CMK (cell line): Measurements from ENCODE around the gene CST3.
A peak's percentile ranks its signal among the peaks of the same experiment; 100 is the strongest.
"Not testable (repeated sequence)": the region's sequence is repeated elsewhere in the genome, so short reads cannot be mapped to it uniquely, and the experiment has no call there.

ENCODE experiments used
- DNase-seq: peaks from one replicate; pipeline ENCODE4 v3.0.0-alpha.2; 2010; ENCODE audit warnings: low read depth

The CST3 gene

DNA sequence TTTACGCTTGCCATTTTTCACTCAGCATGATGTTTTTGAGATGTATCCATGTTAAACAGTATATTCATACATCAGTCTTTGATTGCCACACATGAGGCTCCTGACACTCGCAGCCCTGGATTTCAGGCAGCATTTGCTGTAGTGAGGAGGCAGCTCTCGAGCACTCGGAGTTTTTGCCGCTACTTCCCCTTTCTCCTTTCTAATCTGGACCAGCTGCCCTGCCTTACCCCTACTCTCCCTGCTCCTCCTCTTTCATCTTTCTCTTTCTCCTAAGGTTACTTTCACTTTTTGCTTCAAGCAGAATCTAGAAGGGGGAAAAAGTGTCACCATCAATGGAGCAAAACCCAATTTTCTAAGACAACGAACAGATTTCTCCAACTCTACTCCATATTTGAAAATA is 5.9 kb upstream of the CST3 start:
- DNase-seq: no peak

DNA sequence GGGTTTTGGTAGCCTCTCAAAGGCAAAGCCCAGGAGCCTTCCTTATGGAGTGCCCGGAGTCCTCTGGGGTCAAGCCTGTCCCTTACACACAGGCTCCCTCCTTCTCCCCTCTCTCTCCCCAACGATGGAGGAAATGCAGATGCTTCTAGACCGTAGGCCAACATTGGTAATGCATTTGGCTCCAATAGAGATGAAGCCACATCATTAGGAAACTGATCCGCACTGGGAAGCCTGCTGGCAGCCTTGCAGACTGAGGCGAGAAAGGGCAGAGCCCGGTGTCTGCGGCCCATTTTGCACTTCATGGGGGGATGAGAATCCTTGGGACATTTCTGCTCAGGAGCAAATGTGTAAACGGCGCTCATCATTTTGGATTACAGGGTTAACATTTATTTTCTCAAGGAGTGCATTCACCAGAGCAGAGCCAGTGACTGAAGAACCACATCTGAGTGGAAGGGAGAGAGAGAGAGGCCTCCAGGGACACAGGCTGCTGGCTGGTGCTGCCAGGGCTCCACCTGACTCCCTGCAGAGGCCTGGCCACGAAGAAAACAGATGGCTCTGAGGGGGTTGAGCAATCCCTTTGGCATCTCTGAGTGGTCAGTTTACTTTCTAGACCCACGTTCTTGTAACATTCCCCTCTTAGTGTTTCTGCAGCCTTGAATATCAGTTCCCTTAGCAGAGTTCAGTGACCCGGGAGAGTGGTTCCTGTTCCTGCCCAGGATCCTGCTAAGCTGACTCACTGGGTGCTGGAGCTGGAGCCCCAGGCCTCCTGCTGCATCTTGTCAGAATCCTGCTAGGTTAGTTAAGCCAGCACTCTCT is 4.4 kb upstream of the CST3 start:
- no peak for DNase-seq

DNA sequence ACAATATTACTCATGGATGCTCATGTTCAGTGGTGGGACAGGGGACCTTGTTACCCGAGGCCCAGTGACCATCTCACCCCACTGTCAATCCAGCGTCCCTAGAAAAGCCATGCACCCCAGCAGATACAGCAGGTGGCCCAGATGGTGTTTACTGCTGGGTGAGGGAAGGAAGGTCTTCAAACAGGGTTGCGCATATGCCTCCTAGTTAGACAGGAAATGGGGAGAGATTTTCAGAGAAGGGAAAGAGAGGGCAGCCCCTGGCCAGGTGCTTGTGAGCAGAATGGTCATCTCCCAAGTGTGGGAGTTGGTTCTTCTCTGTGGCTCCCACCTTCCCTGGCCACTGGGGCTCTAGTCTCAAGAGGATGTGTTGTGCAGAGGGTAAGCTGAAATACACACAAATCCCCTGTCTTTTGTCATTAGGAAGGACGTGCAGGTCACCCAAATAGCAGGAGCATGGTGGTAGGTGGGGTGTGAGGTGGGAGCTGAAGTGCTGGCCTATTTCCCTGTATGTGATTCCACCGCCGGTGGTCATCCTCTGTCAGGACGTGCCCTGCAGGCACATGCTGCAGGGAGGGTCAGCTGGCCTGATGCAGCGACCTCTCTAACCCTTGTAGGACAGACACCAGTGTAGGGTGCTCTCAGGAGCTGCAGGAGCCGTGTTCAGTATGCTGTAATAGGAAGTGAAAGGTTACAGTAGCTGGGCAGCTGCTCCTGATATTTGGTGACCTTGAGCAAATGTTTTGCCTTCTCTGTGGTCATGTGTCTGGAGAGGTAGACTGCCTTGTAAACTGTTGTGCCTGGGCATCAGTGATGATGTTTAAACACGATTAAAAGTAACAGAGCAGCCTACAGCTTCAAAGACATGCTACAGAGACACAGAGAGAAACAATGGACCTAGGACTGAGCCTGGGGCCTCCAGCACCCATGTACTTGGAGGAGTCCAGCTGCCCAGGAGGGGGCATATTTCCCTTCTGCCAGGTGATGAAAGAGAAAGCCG is 3.2 kb upstream of the CST3 start:
- no peak for DNase-seq

DNA sequence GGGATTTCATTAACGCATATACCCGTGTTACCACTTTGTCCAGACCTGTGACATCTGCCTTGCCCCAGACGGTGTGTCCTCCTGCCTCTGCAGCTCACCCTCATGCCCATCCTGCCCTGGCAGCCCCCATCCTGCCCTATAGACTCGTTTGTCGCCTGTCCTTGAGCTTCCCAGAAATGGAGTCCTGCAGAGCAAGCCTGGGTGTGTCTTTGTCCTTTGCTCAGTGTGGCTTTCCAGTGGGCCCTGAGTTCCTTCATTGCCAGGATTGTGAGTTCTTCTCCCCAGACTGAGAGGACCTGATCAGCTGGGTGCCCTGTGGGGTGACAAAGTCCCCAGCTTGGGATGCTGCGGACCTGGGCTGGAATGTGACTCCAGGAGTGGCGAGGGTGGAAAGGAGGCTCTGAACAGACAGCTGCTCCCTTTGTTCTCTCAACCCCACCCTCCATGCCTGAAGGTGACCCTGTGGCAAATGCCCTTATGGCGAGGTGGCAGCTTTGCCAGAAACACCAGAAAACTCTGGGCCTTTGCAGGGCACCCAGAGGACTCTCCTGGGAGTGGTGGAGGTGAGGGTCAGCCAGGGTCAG is 2.4 kb upstream of the CST3 start:
- DNase-seq: no peak

DNA sequence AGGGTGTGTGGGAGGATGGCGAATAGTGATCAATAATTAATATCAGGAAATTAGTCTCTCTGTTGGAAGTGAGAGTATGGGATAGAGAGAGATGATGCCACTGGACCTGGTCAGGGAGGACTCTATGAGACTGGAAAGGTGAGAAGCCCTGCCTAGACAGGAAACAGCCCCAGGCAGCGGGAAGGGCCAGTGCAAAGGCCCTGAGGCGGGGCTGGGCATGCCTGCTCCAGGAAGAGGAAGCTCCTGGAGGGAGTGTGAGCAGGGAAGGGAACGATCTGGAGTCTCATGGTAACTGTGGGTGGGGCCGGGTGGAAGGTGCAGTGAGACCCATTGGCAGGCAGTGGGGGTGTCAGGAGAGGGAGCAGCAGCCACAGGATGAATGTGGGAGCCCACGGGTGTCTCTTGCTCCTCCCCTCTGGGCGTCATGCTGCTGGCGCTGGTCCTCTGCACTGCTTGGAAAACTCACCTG is 1.8 kb upstream of the CST3 start:
- no peak for DNase-seq

DNA sequence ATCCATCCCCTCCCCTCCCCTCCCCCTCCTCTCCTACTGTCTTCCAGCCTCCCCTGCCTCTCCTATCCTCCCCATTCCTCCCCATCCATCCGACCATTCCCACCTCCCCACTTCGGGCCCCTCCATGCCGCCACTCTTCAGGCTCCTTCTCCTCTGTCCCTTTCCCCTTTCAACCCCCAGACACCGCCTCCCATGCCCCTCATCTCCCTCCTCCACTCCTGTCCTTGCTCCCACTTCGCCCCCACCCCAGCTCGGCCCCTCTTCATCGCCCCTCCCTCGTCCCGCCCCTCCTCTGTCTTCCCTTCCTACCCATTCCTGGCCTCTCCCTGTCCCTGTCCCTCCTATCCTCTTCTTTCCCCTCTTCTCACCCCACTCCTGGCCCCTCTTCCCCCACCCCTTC is 554 bp upstream of the CST3 start:
- no peak for DNase-seq

DNA sequence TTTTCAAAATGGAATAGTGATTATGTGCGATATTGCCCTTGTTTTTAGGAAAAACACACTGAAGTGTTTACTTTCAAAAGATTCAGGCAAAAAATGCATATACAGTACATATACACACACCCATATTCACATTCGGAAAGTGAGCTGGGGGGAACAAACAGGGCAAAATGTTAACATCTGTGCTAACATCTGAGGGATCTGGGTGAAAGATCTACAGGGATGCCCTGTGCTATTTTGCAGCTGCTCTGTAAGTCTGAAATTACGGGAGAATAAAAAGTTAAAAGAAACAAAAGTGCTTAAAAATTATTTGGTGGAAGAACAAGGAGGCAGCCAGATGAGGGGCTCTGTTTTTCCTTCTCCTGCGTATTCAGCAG is 860 bp downstream of the CST3 start:
- DNase-seq: no peak

DNA sequence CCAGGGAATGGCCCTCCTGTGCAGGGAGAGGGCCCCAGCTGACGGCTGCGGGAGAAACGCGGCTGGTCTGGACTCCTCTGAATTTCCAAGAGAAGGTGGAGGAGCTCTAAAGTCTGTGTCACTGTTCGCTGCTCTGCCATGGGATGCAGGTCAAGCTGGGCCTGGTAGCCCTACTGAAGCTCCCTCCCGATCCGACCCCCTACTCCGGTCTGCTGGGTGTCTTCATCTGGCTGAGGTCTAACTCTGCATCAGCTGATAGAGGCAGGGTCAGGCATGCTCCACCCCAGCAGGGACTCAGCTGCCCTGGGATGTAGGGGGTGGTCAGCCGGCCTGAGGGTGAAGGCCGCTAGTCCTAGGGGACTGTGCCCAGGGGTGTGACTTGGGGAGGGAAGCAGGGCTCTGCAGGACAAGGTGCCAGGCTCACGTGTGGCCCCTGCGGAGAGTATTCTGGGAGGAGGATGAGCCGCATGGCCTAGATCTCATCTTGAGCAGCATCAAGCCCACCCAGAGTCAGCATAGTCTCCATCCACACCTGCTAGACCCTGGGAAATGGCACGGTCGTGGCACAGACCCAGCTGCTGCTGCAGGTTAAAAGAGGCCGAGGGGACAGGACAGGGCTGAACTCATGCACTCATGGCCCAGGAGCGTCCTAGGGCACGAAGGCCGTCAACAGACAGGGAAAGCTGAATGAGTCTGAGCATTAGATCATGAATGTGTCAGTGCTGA is 1.4 kb downstream of the CST3 start:
- DNase-seq: no peak

DNA sequence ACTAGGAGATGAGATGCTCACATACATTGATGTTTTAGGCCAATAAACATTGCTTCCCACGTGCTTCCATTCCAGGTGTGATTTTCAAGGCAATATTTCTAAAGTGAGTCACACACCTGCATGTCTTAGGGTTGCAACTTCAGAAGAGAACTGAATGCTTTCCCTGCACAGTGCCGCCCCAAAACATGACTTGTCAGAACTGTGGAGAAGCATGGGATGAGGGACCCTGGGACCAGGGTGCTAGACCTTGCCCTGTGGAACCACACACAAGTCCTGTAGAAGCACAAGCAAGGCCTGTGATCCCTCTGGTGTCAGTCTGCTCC is 2.0 kb downstream of the CST3 start:
- DNase-seq: not testable (repeated sequence)

DNA sequence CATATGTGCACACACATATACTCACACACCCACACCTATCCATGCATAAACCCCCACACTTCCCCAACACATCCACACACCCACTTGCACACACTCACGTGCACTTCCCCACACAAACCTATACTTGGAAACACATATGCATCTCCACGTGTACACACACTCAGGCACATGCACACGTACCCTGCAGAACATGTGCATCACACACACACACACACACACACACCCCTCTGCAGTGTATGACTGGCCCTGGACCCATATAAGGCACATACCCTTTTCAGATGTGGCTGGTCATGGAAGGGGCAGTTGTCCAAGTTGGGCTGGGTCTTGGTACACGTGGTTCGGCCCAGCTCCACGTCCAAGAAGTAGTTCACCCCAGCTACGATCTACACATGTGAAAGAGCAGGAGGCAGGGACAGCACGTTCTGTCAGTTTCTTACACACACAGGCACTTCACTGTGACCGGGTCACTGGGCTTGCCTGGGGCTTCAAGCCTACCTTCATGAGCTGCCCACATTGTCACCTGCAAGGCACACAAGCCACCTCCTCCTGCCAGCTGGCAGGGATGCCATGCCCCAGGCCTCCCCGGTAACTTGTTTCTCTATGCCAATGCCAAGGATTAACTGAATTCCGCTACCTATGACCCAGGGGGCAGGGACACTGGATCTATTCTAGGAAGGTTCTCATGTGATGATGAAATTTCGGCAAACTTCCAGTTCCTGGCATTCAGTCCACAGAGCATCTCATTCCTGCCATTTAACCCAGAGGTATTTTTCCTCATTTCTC is 2.6 kb downstream of the CST3 start:
- DNase-seq: no peak

DNA sequence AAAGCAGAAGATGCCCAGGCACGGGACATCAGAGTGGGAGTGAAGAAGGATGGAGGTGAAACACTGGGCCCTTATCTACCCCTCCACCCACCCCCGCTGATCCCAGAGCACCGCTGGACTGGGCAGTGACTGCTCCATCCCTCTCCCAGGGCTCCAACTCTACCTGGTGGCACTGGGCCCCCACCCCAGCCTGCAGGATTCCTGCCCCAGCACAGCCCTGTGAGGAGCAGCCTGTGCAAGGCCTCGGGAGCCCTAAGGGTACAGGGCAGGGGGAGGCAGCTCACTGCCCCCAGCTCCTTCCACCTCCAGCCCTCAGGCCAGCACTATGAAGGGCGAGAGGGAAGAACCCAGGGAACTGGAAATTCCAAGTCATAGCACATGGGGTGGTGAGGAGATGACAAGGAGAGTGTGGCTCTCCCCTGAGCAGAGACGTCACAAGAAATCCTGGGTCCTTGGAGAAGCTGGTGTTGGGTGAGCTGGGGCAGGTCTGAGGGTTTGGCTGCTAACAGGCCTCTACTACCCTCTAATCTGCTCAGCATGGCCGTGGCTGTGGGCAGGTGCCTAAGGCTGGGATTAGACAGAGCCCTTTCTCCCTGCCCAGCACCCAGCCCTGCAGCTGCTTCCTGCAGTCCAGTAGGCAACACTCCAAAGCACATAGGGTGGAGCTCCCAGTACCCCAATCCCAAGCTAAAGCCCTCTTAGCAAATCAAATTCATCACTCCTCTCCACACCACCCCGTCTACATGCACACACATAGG is 3.5 kb downstream of the CST3 start:
- no peak for DNase-seq

DNA sequence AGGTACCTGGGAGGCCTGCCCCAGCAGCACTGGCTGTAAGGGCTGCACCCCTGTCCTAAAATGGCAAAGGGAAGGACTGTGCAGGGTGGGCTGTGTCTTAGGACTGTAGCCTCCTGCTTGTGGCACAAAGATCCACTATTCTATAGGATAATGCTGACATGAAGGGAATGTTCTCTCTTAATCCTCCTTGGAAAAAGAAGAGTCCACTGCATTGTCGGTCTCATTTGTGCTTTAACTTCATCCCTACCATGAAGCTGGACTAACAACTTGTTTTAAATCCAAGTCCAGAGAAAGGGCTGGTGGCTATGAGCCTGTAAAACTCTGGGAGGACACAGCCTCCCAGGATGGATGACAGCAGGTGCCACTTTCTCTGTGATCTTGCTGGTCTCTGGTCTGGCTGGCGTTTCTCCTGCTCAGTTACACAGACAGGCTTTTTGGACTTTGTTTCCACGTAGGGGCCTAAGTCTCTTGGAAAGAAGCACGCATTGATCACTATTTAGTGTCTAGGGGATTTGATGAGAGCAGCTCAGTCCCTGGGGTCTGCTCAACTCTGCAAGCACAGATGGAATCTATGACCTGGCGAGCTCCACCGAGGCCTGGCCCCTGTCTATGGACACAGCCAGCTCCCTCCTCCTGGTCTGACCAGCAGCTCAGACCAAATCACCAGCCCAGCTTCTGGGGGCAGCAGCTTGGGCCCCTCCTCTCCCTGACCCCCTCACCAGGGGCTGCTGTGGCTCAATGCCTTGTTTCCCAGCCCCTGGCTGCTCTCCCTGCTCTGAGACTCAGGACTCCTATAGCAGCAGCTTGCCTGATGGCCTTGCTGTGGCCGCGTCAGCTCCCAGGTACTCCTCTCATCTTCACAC is 4.8 kb downstream of the CST3 start:
- DNase-seq: no peak

DNA sequence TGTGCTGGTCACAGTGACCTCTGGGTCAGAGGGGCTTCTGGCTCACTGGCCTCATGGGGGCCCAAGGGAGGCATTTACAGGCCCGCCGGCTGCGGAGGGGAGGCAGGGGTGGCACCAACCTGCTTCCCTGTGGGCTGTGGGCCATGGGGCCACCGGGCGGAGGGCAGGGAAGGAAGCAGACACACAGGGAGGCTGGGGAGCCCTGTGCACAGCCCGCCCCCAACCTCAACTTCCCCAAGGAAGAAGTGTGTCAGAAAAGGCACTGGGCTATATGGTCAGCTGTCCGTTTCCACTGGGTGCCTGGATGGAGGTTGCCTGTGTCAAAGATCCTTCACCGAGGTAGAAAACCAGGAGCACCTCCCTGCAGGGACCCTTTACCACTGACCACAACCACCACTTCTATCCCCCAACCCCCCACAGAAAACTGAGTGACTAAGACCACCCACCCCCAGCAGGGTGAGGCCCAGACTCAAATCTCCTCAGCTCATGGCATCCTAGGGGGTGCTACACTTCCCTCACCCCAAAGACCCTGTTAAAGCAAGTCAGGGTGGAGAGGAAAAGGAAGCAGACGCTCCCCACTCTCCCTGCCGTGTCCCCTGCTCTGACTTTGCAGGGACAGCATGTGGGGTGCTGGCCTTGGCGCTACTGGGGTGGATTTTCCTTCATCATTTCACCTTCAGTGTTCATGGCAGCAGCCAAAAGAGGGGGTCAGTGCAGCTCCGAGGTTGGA is 5.6 kb downstream of the CST3 start:
- no peak for DNase-seq

DNA sequence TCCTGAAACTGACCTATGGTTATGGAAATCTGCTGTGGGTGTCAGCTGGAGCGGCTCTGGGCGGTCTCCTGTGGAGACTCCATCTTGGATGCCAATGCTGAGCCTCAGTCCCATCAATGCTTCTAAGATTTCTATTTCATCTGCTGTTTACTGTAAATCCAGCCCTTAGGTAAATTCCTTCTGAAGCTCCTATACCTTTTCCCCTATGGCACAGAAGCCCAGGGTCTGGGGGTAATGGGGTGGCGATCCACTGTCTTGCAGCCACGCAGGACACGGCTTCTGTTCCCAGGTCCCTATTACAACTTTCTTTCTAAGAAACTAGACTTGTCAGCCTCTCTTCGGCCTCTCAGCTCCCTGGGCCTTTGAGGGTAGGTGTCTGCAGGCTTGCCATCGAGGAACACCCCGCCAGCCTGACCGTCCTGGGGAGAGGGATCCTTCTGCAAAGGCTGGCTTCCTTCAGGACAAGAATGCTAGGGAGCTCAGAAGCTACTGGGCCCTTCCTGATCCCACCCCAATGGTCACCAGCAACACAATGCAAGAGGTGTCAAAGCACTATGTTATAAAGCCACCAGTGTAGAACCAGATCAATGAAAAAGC is 6.4 kb downstream of the CST3 start:
- no peak for DNase-seq

DNA sequence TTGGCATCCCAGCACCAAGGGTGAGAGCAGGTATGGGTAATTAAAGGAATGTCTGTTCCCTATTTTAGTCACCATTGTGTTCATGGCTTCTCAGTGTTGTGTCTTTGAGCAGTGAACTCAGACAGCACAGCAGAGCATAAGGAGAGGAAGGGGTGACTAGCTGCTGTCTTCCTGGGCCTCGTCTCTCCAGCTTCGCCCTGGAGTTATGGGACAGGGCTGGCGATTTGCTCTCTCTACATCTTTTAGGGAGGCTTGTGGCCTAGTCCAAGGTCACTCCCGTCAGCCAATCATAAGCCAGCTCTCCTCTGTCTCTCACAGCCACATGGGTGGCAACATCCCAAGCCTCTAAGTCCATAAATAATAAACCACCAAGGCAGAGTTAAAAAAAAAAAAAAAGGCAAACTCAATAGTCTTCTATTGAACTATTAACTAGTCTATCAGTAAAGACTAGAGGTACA is 7.3 kb downstream of the CST3 start:
- DNase-seq: no peak

DNA sequence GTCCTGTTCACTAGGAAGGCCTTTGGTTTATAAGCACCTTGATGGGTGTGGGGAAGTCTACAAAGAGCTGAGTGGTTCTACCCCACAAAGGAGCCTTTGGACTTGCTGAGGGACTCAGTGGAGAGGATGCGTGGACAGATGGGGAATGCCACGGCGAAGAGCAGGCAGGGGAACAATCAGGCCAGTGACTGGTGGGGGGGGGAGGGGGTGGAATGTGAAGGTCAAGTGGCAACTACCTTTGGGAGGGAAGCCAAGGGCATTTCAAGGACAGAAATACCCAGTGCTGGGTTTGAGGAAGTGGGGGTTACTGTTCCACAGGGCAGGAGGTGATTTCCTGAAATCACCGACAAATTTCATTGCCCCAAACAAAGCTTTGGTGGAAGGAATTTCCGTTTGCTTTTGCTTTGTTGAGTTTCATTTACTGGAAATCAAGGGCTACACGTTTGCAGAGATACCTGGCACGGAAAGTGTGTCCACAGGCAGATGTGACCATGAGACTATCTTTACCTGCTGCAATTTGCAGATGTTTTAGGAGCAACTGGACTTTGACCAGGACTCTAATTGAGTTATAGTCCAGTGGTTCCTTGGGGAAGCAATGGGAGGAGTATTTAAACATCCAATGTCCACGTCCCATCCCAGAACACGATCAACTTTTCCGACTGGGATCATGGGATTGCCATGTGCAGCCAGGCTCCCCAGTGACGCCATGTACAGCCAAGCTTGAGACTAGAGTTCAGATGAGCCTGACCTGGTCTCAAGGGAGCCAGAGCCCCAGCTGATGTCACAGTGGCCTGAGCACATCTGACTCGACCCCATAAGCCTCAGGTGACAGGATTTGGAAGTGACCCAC is 8.0 kb downstream of the CST3 start:
- DNase-seq: no peak

DNA sequence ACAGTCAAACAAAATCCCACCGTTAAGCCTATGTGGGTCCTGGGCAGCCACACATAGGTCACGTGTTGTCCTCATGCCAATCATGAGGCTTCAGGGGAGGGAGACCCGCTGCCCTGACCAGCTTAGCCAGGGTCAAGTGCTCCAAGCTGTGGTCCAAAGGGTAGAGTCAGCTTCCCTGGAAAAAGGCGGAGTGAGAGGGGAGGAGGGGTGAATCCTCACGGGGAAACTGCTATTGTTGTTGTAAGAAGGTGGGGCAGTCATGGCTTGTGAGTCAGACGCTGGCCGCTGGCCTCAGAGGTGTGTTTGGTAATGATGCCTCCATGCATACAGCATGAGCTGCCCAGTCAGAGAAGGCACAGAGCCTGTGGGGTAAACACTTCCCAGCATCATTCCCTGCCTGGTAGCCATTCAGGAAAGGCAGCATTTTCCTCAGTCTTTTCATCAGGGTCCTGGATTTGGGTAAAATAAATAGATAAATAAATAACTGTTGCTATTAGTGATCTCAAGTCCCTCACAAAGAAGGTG is 8.7 kb downstream of the CST3 start:
- peak; percentile 43 for DNase-seq
